NT2/D1 (cell line): ENCODE measurements around the gene CEP72.

Experiments
- SUZ12 ChIP-seq: IDR thresholded peaks from 2 replicates; pipeline ENCODE4 v1.6.1; 2011; ENCODE audit not compliant: insufficient read length, insufficient read depth; ENCODE audit errors: extremely low read depth
- YY1 ChIP-seq: IDR thresholded peaks from 2 replicates; pipeline ENCODE4 v1.6.1; 2011; ENCODE audit not compliant: insufficient read length, insufficient read depth
- ZNF274 ChIP-seq: IDR thresholded peaks from 2 replicates; pipeline ENCODE4 v1.6.1; 2011; ENCODE audit warnings: mild to moderate bottlenecking, low read depth, low read length

GRCh38 chr5:624951-625230, 12.8 kb downstream of the CEP72 start:
- TF ChIP-seq ZNF274 (no peak), YY1 (no peak), SUZ12 (no peak)
